ENCODE data around the gene ASXL3.

Gene ASXL3

DNA sequence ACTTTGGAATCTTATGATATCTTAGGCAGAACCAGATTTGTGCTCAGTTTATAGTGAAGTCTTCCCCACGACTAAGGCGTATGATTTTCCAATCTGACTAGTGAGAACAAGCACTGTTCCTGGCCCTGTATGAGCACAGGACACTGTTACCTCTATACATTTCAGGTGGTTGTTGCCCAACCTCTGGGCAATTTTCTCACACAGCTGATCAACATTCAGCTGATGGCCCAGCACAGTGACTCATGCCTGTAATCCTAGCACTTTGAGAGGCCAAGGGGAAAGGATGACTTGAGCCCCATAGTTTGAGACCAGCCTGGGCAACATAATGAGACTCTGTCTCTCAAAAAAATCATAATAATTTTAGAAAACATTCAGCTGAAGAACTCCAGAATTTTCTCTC is 119.5 kb downstream of the ASXL3 start:
- TF ChIP-seq, protein P1, sequence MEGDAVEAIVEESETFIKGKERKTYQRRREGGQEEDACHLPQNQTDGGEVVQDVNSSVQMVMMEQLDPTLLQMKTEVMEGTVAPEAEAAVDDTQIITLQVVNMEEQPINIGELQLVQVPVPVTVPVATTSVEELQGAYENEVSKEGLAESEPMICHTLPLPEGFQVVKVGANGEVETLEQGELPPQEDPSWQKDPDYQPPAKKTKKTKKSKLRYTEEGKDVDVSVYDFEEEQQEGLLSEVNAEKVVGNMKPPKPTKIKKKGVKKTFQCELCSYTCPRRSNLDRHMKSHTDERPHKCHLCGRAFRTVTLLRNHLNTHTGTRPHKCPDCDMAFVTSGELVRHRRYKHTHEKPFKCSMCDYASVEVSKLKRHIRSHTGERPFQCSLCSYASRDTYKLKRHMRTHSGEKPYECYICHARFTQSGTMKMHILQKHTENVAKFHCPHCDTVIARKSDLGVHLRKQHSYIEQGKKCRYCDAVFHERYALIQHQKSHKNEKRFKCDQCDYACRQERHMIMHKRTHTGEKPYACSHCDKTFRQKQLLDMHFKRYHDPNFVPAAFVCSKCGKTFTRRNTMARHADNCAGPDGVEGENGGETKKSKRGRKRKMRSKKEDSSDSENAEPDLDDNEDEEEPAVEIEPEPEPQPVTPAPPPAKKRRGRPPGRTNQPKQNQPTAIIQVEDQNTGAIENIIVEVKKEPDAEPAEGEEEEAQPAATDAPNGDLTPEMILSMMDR (IDR thresholded peaks at IDR 0.05; ENCODE audit: low read depth, low read length), result no peak
- DNase-seq (ENCODE audit: extremely low read depth, low read depth), result no peak

DNA sequence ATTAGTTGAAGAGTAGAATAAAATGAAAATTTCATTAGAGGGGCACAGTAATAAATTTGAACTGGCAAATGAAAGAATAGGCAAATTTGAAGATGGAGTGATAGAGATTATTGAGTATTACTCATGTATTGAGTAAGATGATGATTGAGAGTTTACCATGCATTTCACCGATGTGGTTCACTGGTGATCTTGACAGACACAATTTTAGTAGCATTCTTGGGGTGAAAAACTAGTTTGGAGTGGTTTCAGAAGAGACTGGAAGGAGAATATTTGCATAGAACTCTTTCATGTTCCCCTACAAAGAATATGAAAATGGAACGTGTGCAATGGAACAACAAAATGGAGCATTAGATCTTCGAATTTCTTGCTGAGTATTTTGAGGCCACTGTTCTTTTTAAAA is 121.4 kb downstream of the ASXL3 start:
- no peak for DNase-seq (ENCODE audit: extremely low read depth, low read depth)
- TF ChIP-seq, protein P1 (IDR thresholded peaks at IDR 0.05; ENCODE audit: low read depth, low read length), result no peak

DNA sequence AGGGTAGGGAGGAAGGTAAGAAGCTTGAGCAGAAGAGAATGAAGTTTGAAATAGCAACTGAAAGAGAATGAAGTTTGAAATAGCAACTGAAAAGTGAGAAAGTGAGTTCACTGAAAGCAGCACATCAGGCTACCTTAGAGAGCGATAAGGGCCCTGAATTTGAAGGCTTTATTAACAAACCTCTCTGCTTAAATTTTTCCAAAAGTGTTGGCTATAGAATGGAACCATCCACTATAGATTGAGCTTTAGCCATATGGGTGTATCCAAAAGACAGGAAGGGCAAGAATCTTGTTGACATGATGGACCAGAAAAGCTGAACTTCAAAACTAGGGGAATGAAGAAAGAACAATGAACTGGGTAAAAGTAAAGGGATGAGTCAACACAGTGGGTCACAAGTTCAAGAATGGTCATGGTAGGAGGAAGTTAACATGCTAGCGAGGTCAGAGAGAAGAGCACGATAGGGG is 122.5 kb downstream of the ASXL3 start:
- TF ChIP-seq, protein P1 (IDR thresholded peaks at IDR 0.05; ENCODE audit: low read depth, low read length), result no peak
- no peak for DNase-seq (ENCODE audit: extremely low read depth, low read depth)

DNA sequence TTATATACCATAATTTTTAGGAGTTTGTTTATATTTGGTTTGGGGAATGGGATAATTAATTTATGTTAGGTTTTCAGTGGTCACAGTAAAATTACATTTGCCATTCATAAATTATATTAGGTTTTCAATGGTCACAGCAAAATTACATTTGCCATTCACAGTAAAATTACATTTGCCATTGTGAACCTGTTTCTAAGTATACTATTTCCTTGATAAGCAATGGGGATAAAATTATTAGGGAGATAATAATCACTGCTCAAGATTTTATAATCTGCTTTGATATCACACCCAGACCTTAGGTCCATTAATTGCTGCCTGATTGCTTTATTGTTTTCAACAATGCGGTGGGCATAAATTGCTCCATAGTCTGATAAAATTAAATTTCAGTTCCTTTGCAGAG is 124.6 kb downstream of the ASXL3 start:
- TF ChIP-seq, protein P1 (IDR thresholded peaks at IDR 0.05; ENCODE audit: low read depth, low read length), result no peak
- DNase-seq (ENCODE audit: extremely low read depth, low read depth), result no peak

DNA sequence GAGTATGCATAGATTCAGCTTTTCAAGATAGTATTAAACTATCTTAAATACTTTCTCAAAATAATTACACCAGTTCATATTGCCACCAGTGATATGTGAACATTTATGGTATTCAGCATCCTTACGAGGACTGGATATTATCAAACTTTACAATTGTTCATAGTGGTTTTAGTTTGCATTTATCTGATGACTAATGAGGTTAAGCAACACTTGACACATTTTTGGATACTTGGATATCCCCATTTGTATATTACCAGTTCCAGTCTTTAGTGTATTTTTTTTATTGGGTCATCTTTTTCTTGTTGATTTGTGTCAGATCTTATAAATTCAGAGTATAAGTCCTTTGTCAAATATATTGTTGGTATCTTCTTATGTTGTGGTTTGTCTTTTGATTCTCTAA is 128.4 kb downstream of the ASXL3 start:
- TF ChIP-seq, protein P1 (IDR thresholded peaks at IDR 0.05; ENCODE audit: low read depth, low read length), result no peak
- DNase-seq (ENCODE audit: extremely low read depth, low read depth), result no peak

DNA sequence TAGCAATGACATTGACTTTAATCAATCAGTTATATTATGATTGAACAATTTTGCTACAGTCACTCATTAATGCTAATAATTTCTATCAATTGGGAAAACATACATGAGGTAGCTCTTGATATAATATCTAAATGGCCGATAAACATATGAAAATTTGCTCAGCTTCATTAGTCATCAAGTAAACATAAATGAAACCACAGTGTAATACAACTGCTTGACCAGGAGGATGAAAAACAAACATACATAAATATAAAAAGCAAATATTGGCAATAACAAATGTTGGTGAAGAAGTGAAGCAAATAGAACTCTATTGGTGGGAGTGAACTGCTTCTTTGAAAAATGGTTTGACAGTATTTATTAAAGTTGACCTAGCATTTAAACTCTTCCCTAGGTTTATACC is 130.9 kb downstream of the ASXL3 start:
- TF ChIP-seq, protein P1 (IDR thresholded peaks at IDR 0.05; ENCODE audit: low read depth, low read length), result no peak
- no peak for DNase-seq (ENCODE audit: extremely low read depth, low read depth)

DNA sequence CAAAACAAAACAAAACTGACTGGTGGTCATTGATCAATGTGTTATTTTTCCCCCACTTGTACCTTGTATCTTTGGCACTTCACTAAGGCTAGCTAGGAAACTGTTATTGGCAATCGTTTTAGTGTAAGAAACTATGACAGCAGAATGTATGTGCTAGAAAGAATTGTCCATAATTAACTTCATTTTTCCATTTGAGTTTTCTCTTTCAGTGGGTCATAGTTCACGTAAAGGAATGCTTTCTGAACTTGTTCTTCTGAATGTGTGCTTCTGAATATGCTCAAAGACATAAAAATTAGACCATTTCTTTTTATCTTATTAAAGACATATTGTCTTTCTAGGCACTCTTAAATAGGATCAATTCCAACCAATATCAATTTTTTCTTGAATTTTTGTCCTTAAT is 132.2 kb downstream of the ASXL3 start:
- TF ChIP-seq, protein P1 (IDR thresholded peaks at IDR 0.05; ENCODE audit: low read depth, low read length), result no peak
- DNase-seq (ENCODE audit: extremely low read depth, low read depth), result no peak
